Muscle of leg (tissue), 11 donors: Measurements from ENCODE around the gene ANKRD55. TPM values are rescaled to one million over a fixed set of nuclear protein-coding genes. Genes with fewer than 3 reads are reported as not detected.
"Not testable (repeated sequence)": the region's sequence is repeated elsewhere in the genome, so short reads cannot be mapped to it uniquely, and the experiment has no call there.

Experiments used
- DNase-seq: peaks from one replicate; pipeline ENCODE4 v3.0.0; 2013
- H3K27ac ChIP-seq: one replicate; pipeline ENCODE4 v1.5.1; 2013; ENCODE audit warnings: mild to moderate bottlenecking, low read length, control low read depth
- H3K27me3 ChIP-seq: one replicate; pipeline ENCODE4 v1.6.1; 2013; ENCODE audit warnings: low read length; ENCODE audit not compliant: control insufficient read depth, insufficient read depth
- H3K36me3 ChIP-seq: one replicate; pipeline ENCODE4 v1.6.1; 2013; ENCODE audit warnings: low read length; ENCODE audit not compliant: control insufficient read depth, insufficient read depth
- H3K4me1 ChIP-seq: one replicate; pipeline ENCODE4 v1.6.1; 2013; ENCODE audit warnings: low read length; ENCODE audit not compliant: control insufficient read depth, insufficient read depth
- H3K4me3 ChIP-seq: one replicate; pipeline ENCODE4 v1.5.1; 2013; ENCODE audit warnings: low read length, control low read depth
- H3K9me3 ChIP-seq: replicated peaks from 2 replicates; pipeline ENCODE4 v1.6.1; 2013; ENCODE audit warnings: low read depth, low read length; ENCODE audit not compliant: control insufficient read depth
- WGBS: methylation state at CpG from one replicate; pipeline ENCODE4 v1.1.5; 2013; ENCODE audit warnings: missing lambda C conversion rate; ENCODE audit not compliant: insufficient coverage; 5-methylcytosine and 5-hydroxymethylcytosine counted together
- polyA plus RNA-seq, 8 donors: library from polyadenylated mRNA; unstranded; fragments of 120-200 nt; gene quantifications; one replicate each; pipeline versions ENCODE4 v1.2.1 to v1.2.3, GENCODE V29; 2013; ENCODE audit warnings: inconsistent platforms in 1 of 8, low replicate concordance in 1 of 8; ENCODE audit not compliant: insufficient read length in 8 of 8, insufficient read depth in 1 of 8
- total RNA-seq: library from RNA; stranded (reverse); fragments of 120-200 nt; gene quantifications from one replicate; pipeline ENCODE4 v1.2.4, GENCODE V29; 2013

Gene ANKRD55
- total and polyA plus RNA-seq, 9 donors: 0.19 to 1.0 (median 0.32) TPM; not detected in 1

- no peak overlapping the region for H3K4me3 ChIP-seq
- H3K27me3 ChIP-seq: no peaks in the 10 kb centered on the region
- no peaks in the 10 kb centered on the region for H3K9me3 ChIP-seq
- no peak overlapping the region for H3K27ac ChIP-seq
- H3K4me1 ChIP-seq: no peaks in the 10 kb centered on the region
- H3K36me3 ChIP-seq: no peaks in the 10 kb centered on the region
- no peak for DNase-seq
- 84% methylated on average over 4 of the region's 6 CpGs for WGBS
These were observed 20.8 kb upstream of the ANKRD55 start for GRCh38 chr5:56253924-56254323.

GRCh38 chr5:56253126-56253525 lies 20.0 kb upstream of the ANKRD55 start:
- H3K36me3 ChIP-seq: no peaks in the 10 kb centered on the region
- peaks cover under 1% of the 10 kb centered on the region for H3K4me1 ChIP-seq
- peak; percentile 56 for DNase-seq
- H3K27me3 ChIP-seq: no peaks in the 10 kb centered on the region
- no peak overlapping the region for H3K4me3 ChIP-seq
- H3K9me3 ChIP-seq: no peaks in the 10 kb centered on the region
- WGBS: no CpG with 5 or more reads among the region's 2 CpGs
- H3K27ac ChIP-seq: no peak overlapping the region

GRCh38 chr5:56251918-56252553 lies 18.9 kb upstream of the ANKRD55 start:
- peaks cover 4% of the 10 kb centered on the region for H3K4me1 ChIP-seq
- H3K36me3 ChIP-seq: no peaks in the 10 kb centered on the region
- H3K4me3 ChIP-seq: no peak overlapping the region
- no peaks in the 10 kb centered on the region for H3K27me3 ChIP-seq
- no peaks in the 10 kb centered on the region for H3K9me3 ChIP-seq
- WGBS: no CpG with 5 or more reads among the region's 4 CpGs
- no peak for DNase-seq
- no peak overlapping the region for H3K27ac ChIP-seq

GRCh38 chr5:56251440-56251839 lies 18.3 kb upstream of the ANKRD55 start:
- Histone ChIP-seq H3K4me1 (peaks cover 6% of the 10 kb centered on the region), H3K27ac (no peak overlapping the region), H3K9me3 (no peaks in the 10 kb centered on the region), H3K27me3 (no peaks in the 10 kb centered on the region), H3K4me3 (no peak overlapping the region), H3K36me3 (no peaks in the 10 kb centered on the region)
- DNase-seq: no peak

GRCh38 chr5:56250011-56250410 lies 16.9 kb upstream of the ANKRD55 start:
- no peak for DNase-seq
- no peaks in the 10 kb centered on the region for H3K36me3 ChIP-seq
- H3K9me3 ChIP-seq: no peaks in the 10 kb centered on the region
- H3K27me3 ChIP-seq: no peaks in the 10 kb centered on the region
- H3K4me3 ChIP-seq: no peak overlapping the region
- H3K27ac ChIP-seq: no peak overlapping the region
- H3K4me1 ChIP-seq: peaks cover 6% of the 10 kb centered on the region
- WGBS: no CpG with 5 or more reads among the region's 3 CpGs

GRCh38 chr5:56249085-56249484 lies 16.0 kb upstream of the ANKRD55 start:
- WGBS: 60% methylated on average over 3 of the region's 5 CpGs
- not testable (repeated sequence) for H3K27me3 ChIP-seq, H3K4me1 ChIP-seq, DNase-seq, H3K27ac ChIP-seq, H3K36me3 ChIP-seq, H3K9me3 ChIP-seq, H3K4me3 ChIP-seq

- Histone ChIP-seq H3K4me1 (peaks cover 6% of the 10 kb centered on the region), H3K27ac (peak overlapping the region; percentile 48), H3K27me3 (no peaks in the 10 kb centered on the region), H3K9me3 (no peaks in the 10 kb centered on the region), H3K36me3 (no peaks in the 10 kb centered on the region), H3K4me3 (no peak overlapping the region)
- DNase-seq: peak; percentile 92
- WGBS: no CpG with 5 or more reads among the region's 3 CpGs
These were observed 14.5 kb upstream of the ANKRD55 start for GRCh38 chr5:56247592-56247991.

GRCh38 chr5:56246769-56247168 lies 13.6 kb upstream of the ANKRD55 start:
- H3K4me3 ChIP-seq: no peak overlapping the region
- no peak for DNase-seq
- peaks cover 6% of the 10 kb centered on the region for H3K4me1 ChIP-seq
- no peaks in the 10 kb centered on the region for H3K27me3 ChIP-seq
- WGBS: no CpG with 5 or more reads among the region's 6 CpGs
- H3K36me3 ChIP-seq: no peaks in the 10 kb centered on the region
- no peaks in the 10 kb centered on the region for H3K9me3 ChIP-seq
- H3K27ac ChIP-seq: peak overlapping the region; percentile 48

GRCh38 chr5:56245481-56245880 lies 12.4 kb upstream of the ANKRD55 start:
- peaks cover 6% of the 10 kb centered on the region for H3K4me1 ChIP-seq
- no peaks in the 10 kb centered on the region for H3K36me3 ChIP-seq
- DNase-seq: no peak
- no peaks in the 10 kb centered on the region for H3K27me3 ChIP-seq
- H3K4me3 ChIP-seq: no peak overlapping the region
- no peak overlapping the region for H3K27ac ChIP-seq
- no peaks in the 10 kb centered on the region for H3K9me3 ChIP-seq
- no CpG with 5 or more reads among the region's 2 CpGs for WGBS

GRCh38 chr5:56244627-56245026 lies 11.5 kb upstream of the ANKRD55 start:
- Histone ChIP-seq H3K4me1 (peaks cover 6% of the 10 kb centered on the region), H3K4me3 (no peak overlapping the region), H3K36me3 (no peaks in the 10 kb centered on the region), H3K27ac (no peak overlapping the region), H3K27me3 (no peaks in the 10 kb centered on the region), H3K9me3 (no peaks in the 10 kb centered on the region)
- DNase-seq: no peak

GRCh38 chr5:56242271-56242670 lies 9.1 kb upstream of the ANKRD55 start:
- not testable (repeated sequence) for H3K9me3 ChIP-seq, H3K36me3 ChIP-seq, H3K4me3 ChIP-seq, H3K27ac ChIP-seq, H3K4me1 ChIP-seq, DNase-seq, H3K27me3 ChIP-seq
- 100% methylated on average over 1 of the region's 1 CpG for WGBS
